Effector CD8-positive, alpha-beta T cell (primary cell): Measurements from ENCODE around the gene PGAP3.

Experiments used
- DNase-seq: peaks from one replicate; lab custom pipeline; 2025; lab: John Stamatoyannopoulos, UW

The PGAP3 gene

DNA sequence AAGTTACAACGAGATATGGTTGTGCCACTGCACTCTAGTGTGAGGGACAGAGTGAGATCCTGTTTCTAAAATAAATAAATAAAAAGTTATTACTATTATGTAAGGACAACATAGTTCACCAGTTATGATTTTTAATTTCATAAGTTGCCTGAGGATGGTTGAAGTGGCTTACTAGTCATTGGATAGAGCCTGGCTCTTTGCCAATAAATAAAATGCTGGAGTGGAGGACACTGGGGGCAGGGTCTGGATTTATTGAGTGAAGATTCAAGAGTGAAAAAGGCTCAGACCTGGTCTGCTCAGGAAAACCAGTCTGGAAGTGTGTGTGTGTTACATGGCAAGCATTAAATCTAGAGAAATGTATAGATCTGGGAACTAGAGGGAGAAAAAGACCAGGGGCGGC is 48.8 kb downstream of the PGAP3 start:
- no peak for DNase-seq

DNA sequence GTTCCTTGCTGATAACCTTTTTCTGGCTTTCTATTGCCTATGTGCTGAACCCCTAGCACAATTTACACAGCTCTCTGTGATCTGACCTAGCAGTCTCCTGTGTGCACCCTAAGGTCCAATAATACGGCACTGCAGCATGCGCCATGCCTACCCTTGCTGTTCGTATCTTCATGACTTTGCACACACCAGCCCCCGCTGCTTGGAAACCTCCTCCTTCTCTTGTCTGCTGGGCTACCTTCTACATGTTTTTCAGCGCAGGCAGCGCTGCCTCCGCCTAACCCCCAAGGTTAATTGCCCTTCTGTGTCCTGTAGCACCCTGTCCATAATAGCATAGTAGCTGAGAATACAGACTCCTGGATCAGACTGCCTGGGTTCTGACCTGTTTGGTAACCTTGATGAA is 49.5 kb downstream of the PGAP3 start:
- DNase-seq = no peak

DNA sequence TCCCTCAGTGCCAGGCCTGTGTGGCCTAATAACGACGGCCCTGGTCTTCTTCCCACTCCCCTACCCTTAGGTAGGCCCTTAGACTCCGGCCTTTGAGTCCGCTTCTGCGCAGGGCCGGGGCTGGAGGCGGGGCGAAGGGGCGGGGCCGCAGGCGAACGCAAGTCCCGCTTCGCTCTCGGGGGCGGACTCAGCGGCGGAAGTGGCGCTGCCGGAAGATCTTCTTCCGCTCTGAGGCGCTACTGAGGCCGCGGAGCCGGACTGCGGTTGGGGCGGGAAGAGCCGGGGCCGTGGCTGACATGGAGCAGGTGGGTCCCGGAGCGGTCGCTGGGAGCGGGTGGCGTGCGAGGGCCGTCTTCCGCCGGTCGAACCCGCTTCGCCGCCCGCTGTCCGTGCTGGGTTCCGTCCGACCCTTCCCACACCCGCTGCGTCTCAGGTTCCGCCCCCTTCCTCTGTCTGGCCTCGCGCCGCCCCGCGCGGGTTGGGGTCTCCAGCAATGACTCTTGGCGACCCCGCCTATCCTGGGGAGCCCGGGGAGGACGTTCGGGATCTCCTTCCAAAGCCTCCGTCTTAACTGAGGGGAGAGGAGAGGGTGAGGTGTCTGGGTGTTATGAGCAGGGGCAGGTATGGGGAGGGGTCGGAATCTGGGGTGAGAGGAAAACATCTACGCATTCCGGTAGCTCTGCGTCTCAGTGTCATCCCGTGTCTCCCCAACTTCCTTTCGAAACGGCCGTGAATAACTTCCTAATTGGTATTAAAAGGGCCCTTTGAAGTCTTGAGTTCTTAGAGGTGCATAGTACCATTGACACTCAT is 50.7 kb downstream of the PGAP3 start, which contains the start of gene STARD3:
Gene STARD3, plus strand, starts transcription at position 218 of the 810 bp plus-strand sequence. CDS start 16,388 bp downstream, outside the sequence.
- DNase-seq = peak; percentile 77

DNA sequence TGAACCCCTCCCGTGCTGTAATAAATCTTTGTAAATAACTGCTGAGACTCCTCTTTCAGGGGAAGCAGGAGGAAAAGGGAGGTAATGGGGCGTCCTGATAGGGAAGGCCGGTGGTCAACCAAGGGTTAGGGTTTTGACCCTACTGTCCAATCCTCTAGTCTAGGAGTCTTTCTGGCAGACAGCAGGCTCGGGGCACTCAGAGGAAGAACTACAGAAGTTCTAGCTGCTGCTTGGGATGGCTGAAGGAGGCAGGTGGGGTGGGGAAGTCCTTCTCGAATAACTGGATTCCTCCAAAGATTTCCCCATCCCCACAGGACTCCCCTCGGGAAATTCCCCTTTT is 51.3 kb downstream of the PGAP3 start:
- no peak for DNase-seq

DNA sequence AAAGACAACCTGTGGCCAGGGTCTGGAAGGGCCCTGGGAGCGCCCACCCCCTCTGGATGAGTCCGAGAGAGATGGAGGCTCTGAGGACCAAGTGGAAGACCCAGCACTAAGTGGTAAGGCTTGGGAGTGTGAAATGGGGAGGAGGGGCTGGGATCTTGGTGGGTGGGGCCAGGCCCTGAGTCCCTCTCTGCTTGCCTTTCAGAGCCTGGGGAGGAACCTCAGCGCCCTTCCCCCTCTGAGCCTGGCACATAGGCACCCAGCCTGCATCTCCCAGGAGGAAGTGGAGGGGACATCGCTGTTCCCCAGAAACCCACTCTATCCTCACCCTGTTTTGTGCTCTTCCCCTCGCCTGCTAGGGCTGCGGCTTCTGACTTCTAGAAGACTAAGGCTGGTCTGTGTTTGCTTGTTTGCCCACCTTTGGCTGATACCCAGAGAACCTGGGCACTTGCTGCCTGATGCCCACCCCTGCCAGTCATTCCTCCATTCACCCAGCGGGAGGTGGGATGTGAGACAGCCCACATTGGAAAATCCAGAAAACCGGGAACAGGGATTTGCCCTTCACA is 52.2 kb downstream of the PGAP3 start:
- no peak for DNase-seq

GRCh38 chr17:39634384-39634871 is 53.4 kb downstream of the PGAP3 start:
- DNase-seq = no peak

GRCh38 chr17:39633570-39634183 is 54.2 kb downstream of the PGAP3 start:
- no peak for DNase-seq

GRCh38 chr17:39632153-39632941 is 55.5 kb downstream of the PGAP3 start:
- DNase-seq = no peak

- no peak for DNase-seq
These were observed 56.5 kb downstream of the PGAP3 start for GRCh38 chr17:39631403-39631802.

DNA sequence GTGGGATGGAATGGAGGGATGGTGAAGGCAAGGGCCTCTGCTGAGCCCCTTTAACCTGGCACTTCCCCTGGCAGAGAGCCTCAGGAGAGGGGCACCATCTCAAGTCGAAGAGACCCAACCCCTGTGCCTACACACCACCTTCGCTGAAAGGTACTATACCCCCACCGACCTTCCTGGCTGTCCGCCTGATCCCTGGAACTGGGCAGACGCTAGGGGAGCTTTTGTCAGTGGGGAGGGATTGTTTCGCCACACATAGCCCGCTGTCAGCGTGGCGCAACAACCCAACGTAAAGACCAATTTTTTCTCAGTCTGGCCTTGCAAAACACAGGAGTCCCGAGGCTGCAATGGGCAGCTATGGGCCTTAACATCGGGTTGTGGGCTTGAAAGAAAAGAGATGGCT is 58.0 kb downstream of the PGAP3 start:
- DNase-seq = no peak

DNA sequence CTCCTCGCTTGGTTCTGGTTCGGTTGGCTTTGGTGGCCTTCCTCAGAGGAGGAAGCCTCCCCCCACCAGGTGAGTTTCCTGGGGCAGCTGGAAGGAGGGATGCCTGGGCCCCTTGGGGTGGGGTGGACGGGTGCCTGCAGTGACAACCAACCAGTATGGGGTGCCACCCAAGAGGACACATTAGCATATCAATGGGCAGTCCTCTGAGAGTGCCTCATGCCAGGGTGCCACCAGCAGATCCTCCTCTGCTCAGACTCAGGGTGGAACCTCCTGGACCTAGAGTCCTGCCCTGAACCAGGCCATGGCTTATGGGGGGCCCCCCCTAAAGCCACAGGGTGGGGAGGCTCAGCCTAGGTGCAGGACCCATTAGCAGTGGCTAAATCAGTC is 58.4 kb downstream of the PGAP3 start:
- DNase-seq = no peak

- no peak for DNase-seq
These were observed 59.0 kb downstream of the PGAP3 start for GRCh38 chr17:39628655-39629493.

GRCh38 chr17:39627712-39628516 is 59.9 kb downstream of the PGAP3 start:
- no peak for DNase-seq

- DNase-seq = no peak
These were observed 60.7 kb downstream of the PGAP3 start for GRCh38 chr17:39627047-39627711.

DNA sequence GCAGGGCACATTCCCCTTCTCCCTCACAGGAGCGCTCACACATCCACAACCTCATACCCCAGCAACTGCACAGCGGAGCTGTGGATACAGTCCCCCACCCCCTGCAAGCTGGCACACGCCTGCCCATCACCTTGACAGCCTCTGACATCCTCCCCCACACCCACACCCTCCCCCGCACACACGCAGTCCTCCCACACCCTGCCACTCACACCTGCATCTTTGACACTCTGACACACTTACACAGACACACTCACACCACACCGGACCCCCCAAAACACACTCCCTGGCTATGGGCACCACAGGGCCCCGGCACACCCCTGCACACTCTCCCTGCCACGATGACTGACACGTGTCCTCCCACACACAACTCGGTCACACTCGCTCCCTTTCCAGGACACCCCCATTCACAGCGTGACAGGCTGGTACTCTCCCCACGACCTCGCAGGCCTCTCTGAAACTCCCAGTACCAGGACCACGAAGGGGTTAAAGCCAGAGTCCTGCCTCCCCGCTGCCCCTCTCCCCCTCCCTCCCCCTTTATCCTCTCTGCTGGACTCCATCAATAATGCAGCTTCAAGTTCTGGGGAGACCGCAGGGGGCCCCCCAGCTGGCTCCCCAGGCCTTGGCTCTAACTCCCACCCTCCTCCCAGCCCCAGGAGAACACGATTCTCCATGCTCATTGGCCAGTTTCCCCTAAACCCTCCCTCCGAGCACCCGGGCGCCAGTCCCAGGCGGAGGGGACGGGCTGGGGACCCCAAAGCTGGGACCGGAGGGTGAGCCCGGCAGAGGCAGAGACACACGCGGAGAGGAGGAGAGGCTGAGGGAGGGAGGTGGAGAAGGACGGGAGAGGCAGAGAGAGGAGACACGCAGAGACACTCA is 61.4 kb downstream of the PGAP3 start, which contains the start of gene PPP1R1B:
Gene PPP1R1B, plus strand, starts transcription at position 782 of the 876 bp plus-strand sequence. CDS start 441 bp downstream, outside the sequence.
- no peak for DNase-seq

DNA sequence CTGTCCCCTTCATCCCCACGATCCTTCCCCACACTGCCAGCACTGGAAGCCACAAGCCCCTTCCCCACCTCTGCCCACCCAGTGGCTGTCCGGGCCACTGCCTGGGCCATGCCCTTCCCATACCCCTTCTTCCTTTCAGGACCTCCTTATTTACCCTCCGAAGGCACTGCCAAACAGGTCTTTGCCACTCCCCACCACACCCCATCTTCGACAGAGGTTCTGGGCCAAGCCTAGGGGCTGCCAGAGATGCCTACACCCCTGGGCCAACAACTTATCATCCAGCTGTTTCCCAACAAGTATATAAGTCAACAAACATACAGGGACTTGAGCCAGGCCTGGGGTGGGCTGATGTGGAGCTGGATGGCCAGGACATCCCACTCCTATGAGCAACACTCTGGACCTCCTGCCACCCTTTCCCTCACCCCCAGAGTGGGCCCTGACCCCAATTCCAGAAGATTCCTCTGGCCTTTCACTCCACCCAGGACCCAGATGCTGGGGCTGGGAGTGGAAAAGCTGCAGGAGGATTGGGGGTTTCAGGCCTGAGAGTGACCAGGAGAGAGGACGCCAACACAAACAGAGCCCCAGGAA is 62.6 kb downstream of the PGAP3 start:
- DNase-seq = no peak

- no peak for DNase-seq
These were observed 63.5 kb downstream of the PGAP3 start for GRCh38 chr17:39624313-39624712.

GRCh38 chr17:39623356-39623950 is 64.4 kb downstream of the PGAP3 start:
- DNase-seq = peak; percentile 79
